Measurements from ENCODE around the gene IGIP. TPM values are rescaled to one million over a fixed set of nuclear protein-coding genes. Genes with fewer than 3 reads are reported as not detected.

The IGIP gene
- total RNA-seq, 1 experiment from 2014 or later = 1.7 TPM

GRCh38 chr5:140166911-140167310, 41.2 kb downstream of the IGIP start (continued):
- no peak for TF ChIP-seq NR3C1 (CRISPR knock-in tag; conservative IDR thresholded peaks at IDR 0.05; ENCODE audit: low read depth)
- no peak for TF ChIP-seq ATF3 (CRISPR knock-in tag; conservative IDR thresholded peaks at IDR 0.05)

GRCh38 chr5:140168371-140168770, 42.6 kb downstream of the IGIP start:
- H3K4me3 Mint-ChIP-seq = no peak overlapping the region
- DNase-seq (ENCODE audit: low spot score) = no peak
- TF ChIP-seq MYBL2 (CRISPR knock-in tag; IDR thresholded peaks at IDR 0.05) = no peak
- TF ChIP-seq ZNF396 (CRISPR knock-in tag; IDR thresholded peaks at IDR 0.05; ENCODE audit: borderline replicate concordance) = no peak
- TF ChIP-seq NR2C2 (CRISPR knock-in tag; IDR thresholded peaks at IDR 0.05) = no peak
- no peak for TF ChIP-seq IRF1 (CRISPR knock-in tag; IDR thresholded peaks at IDR 0.05)
- no peak for TF ChIP-seq SMAD3 (CRISPR knock-in tag; IDR thresholded peaks at IDR 0.05; ENCODE audit: borderline replicate concordance)
- no peak for TF ChIP-seq ZSCAN18 (CRISPR knock-in tag; IDR thresholded peaks at IDR 0.05)
- H3K9me3 Mint-ChIP-seq = no peaks in the 10 kb centered on the region
- ATAC-seq = no peak
- ChIA-PET CTCF (no interaction called here), POLR2A (no interaction called here)
- peaks cover 18% of the 10 kb centered on the region for H3K27me3 Mint-ChIP-seq (ENCODE audit: low read depth)
- H3K27ac Mint-ChIP-seq = no peak overlapping the region
- peaks cover 14% of the 10 kb centered on the region for H3K4me1 Mint-ChIP-seq
- H3K36me3 Mint-ChIP-seq = no peaks in the 10 kb centered on the region

GRCh38 chr5:140169410-140169809, 43.7 kb downstream of the IGIP start:
- Mint-ChIP-seq H3K4me3 (no peak overlapping the region), H3K36me3 (no peaks in the 10 kb centered on the region), H3K4me1 (peaks cover 18% of the 10 kb centered on the region), H3K27me3 (ENCODE audit: low read depth) (peaks cover 19% of the 10 kb centered on the region), H3K9me3 (no peaks in the 10 kb centered on the region), H3K27ac (no peak overlapping the region)
- TF ChIP-seq GRHL2 (CRISPR knock-in tag; IDR thresholded peaks at IDR 0.05; ENCODE audit: insufficient replicate concordance, severe bottlenecking) (no peak), ATF1 (CRISPR knock-in tag; IDR thresholded peaks at IDR 0.05) (no peak), JUN (CRISPR knock-in tag; IDR thresholded peaks at IDR 0.05) (no peak), ZBTB21 (CRISPR knock-in tag; IDR thresholded peaks at IDR 0.05; ENCODE audit: borderline replicate concordance) (no peak), ATF6 (CRISPR knock-in tag; IDR thresholded peaks at IDR 0.05) (no peak), ZNF416 (CRISPR knock-in tag; IDR thresholded peaks at IDR 0.05) (no peak), EMX1 (CRISPR knock-in tag; IDR thresholded peaks at IDR 0.05) (no peak), ZNF232 (CRISPR knock-in tag; IDR thresholded peaks at IDR 0.05) (no peak), STAT6 (CRISPR knock-in tag; conservative IDR thresholded peaks at IDR 0.05; ENCODE audit: low read depth) (no peak), PREB (CRISPR knock-in tag; IDR thresholded peaks at IDR 0.05; ENCODE audit: borderline replicate concordance) (no peak), ZSCAN18 (CRISPR knock-in tag; IDR thresholded peaks at IDR 0.05) (no peak), FOXJ3 (CRISPR knock-in tag; IDR thresholded peaks at IDR 0.05; ENCODE audit: borderline replicate concordance) (no peak), USF1 (CRISPR knock-in tag; IDR thresholded peaks at IDR 0.05) (no peak), MYBL2 (CRISPR knock-in tag; IDR thresholded peaks at IDR 0.05) (no peak), ZNF396 (CRISPR knock-in tag; IDR thresholded peaks at IDR 0.05; ENCODE audit: borderline replicate concordance) (no peak)
- peak; percentile 74 for ATAC-seq
- POLR2A ChIA-PET = no interaction called here
- DNase-seq (ENCODE audit: low spot score) = no peak
- CTCF ChIA-PET = interaction anchor here (0.6 to 2.5 kb wide), 23 partner anchors 9 to 208 kb away, joined by 3 to 20 read pairs (median 4); partner anchors contain the start of genes HBEGF and NRG2

All from WTC11 (cell line).